Measurements from ENCODE around the gene PALD1. TPM values are rescaled to one million over a fixed set of nuclear protein-coding genes. Genes with fewer than 3 reads are reported as not detected.

Gene PALD1
- total RNA-seq, 2 experiments from 2014 or later, result 0.26 to 0.41 TPM

GRCh38 chr10:70462349-70462984 is 16.1 kb upstream of the PALD1 start:
- ATAC-seq (no peak), DNase-seq (no peak)
- CTCF ChIA-PET, result interaction anchor here (0.7 to 3.2 kb wide), 14 partner anchors 8 to 97 kb away, joined by 3 to 20 read pairs (median 8); partner anchors contain the start of gene EIF4EBP2
- Mint-ChIP-seq H3K4me3 (no peak overlapping the region), H3K36me3 (no peaks in the 10 kb centered on the region), H3K27me3 (peaks cover 52% of the 10 kb centered on the region), H3K4me1 (peaks cover 2% of the 10 kb centered on the region), H3K9me3 (ENCODE audit: low read depth) (no peaks in the 10 kb centered on the region), H3K27ac (no peak overlapping the region)

- Mint-ChIP-seq H3K9me3 (ENCODE audit: low read depth) (no peaks in the 10 kb centered on the region), H3K27me3 (peaks cover 42% of the 10 kb centered on the region), H3K4me1 (peaks cover 2% of the 10 kb centered on the region), H3K36me3 (no peaks in the 10 kb centered on the region), H3K4me3 (no peak overlapping the region), H3K27ac (no peak overlapping the region)
- DNase-seq, result no peak
- no peak for ATAC-seq
- CTCF ChIA-PET, result interaction anchor here (1.2 kb wide), 1 partner anchor 22 kb away, joined by 3 read pairs; no protein-coding TSS in a partner anchor
Observed at GRCh38 chr10:70465278-70465677, 13.3 kb upstream of the PALD1 start.

- Mint-ChIP-seq H3K27me3 (peaks cover 39% of the 10 kb centered on the region), H3K36me3 (no peaks in the 10 kb centered on the region), H3K27ac (no peak overlapping the region), H3K9me3 (ENCODE audit: low read depth) (no peaks in the 10 kb centered on the region), H3K4me1 (peaks cover 2% of the 10 kb centered on the region), H3K4me3 (no peak overlapping the region)
- CTCF ChIA-PET, result interaction anchor here (1.2 kb wide), 1 partner anchor 21 kb away, joined by 3 read pairs; no protein-coding TSS in a partner anchor
- no peak for DNase-seq
- ATAC-seq, result no peak
Observed at GRCh38 chr10:70465832-70466231, 12.7 kb upstream of the PALD1 start.

GRCh38 chr10:70466951-70467350 is 11.6 kb upstream of the PALD1 start:
- peaks cover 38% of the 10 kb centered on the region for H3K27me3 Mint-ChIP-seq
- no peak for ATAC-seq
- no peaks in the 10 kb centered on the region for H3K36me3 Mint-ChIP-seq
- DNase-seq, result no peak
- H3K4me3 Mint-ChIP-seq, result no peak overlapping the region
- peaks cover 2% of the 10 kb centered on the region for H3K4me1 Mint-ChIP-seq
- CTCF ChIA-PET, result interaction anchor here (1.1 kb wide), 1 partner anchor 92 kb away, joined by 4 read pairs; no protein-coding TSS in a partner anchor
- H3K9me3 Mint-ChIP-seq (ENCODE audit: low read depth), result no peaks in the 10 kb centered on the region
- H3K27ac Mint-ChIP-seq, result no peak overlapping the region

GRCh38 chr10:70472799-70473454 is 5.6 kb upstream of the PALD1 start:
- Mint-ChIP-seq H3K4me3 (no peak overlapping the region), H3K36me3 (no peaks in the 10 kb centered on the region), H3K27ac (no peak overlapping the region), H3K9me3 (ENCODE audit: low read depth) (no peaks in the 10 kb centered on the region), H3K4me1 (peaks cover 15% of the 10 kb centered on the region), H3K27me3 (peaks cover 63% of the 10 kb centered on the region)
- DNase-seq (no peak), ATAC-seq (no peak)
- CTCF ChIA-PET, result no interaction called here

- CTCF ChIA-PET, result no interaction called here
- Mint-ChIP-seq H3K27me3 (peaks cover 65% of the 10 kb centered on the region), H3K36me3 (no peaks in the 10 kb centered on the region)
Observed at GRCh38 chr10:70474780-70475179, 3.8 kb upstream of the PALD1 start.

GRCh38 chr10:70475661-70476060 is 2.9 kb upstream of the PALD1 start:
- peaks cover 33% of the 10 kb centered on the region for H3K4me1 Mint-ChIP-seq
- no peaks in the 10 kb centered on the region for H3K9me3 Mint-ChIP-seq (ENCODE audit: low read depth)
- H3K4me3 Mint-ChIP-seq, result no peak overlapping the region
- H3K27me3 Mint-ChIP-seq, result peaks cover 70% of the 10 kb centered on the region
- DNase-seq, result no peak
- CTCF ChIA-PET, result interaction anchor here (3.0 kb wide), 1 partner anchor 14 kb away, joined by 13 read pairs; no protein-coding TSS in a partner anchor
- H3K27ac Mint-ChIP-seq, result no peak overlapping the region
- H3K36me3 Mint-ChIP-seq, result no peaks in the 10 kb centered on the region
- ATAC-seq, result no peak

More at GRCh38 chr10:70474780-70475179, 3.8 kb upstream of the PALD1 start:
- H3K4me3 Mint-ChIP-seq, result no peak overlapping the region
- ATAC-seq, result no peak
- H3K9me3 Mint-ChIP-seq (ENCODE audit: low read depth), result no peaks in the 10 kb centered on the region
- H3K4me1 Mint-ChIP-seq, result peaks cover 26% of the 10 kb centered on the region
- DNase-seq, result no peak
- no peak overlapping the region for H3K27ac Mint-ChIP-seq

- no peaks in the 10 kb centered on the region for H3K9me3 Mint-ChIP-seq (ENCODE audit: low read depth)
- DNase-seq, result no peak
- CTCF ChIA-PET, result interaction anchor here (1.1 to 3.0 kb wide), 3 partner anchors 15 to 254 kb away, joined by 3 to 13 read pairs (median 3); no protein-coding TSS in a partner anchor
Observed at GRCh38 chr10:70476249-70477035, 2.1 kb upstream of the PALD1 start.

GRCh38 chr10:70477661-70478162 is 855 bp upstream of the PALD1 start:
- CTCF ChIA-PET, result interaction anchor here (0.6 to 3.0 kb wide), 5 partner anchors 16 to 255 kb away, joined by 3 to 13 read pairs (median 3); no protein-coding TSS in a partner anchor
- peak overlapping the region; percentile 43 for H3K27ac Mint-ChIP-seq

More at GRCh38 chr10:70476249-70477035, 2.1 kb upstream of the PALD1 start:
- H3K27ac Mint-ChIP-seq, result no peak overlapping the region
- no peak for ATAC-seq
- H3K36me3 Mint-ChIP-seq, result no peaks in the 10 kb centered on the region
- H3K27me3 Mint-ChIP-seq, result peaks cover 69% of the 10 kb centered on the region
- peaks cover 34% of the 10 kb centered on the region for H3K4me1 Mint-ChIP-seq
- no peak overlapping the region for H3K4me3 Mint-ChIP-seq

GRCh38 chr10:70479165-70479581 is 606 bp downstream of the PALD1 start:
- CTCF ChIA-PET, result interaction anchor here (1.1 kb wide), 1 partner anchor 18 kb away, joined by 3 read pairs; no protein-coding TSS in a partner anchor
- no peaks in the 10 kb centered on the region for H3K36me3 Mint-ChIP-seq

More at GRCh38 chr10:70477661-70478162, 855 bp upstream of the PALD1 start:
- DNase-seq, result peak; percentile 80
- peaks cover 72% of the 10 kb centered on the region for H3K27me3 Mint-ChIP-seq
- peak; percentile 77 for ATAC-seq
- H3K36me3 Mint-ChIP-seq, result no peaks in the 10 kb centered on the region
- no peaks in the 10 kb centered on the region for H3K9me3 Mint-ChIP-seq (ENCODE audit: low read depth)
- peaks cover 34% of the 10 kb centered on the region for H3K4me1 Mint-ChIP-seq
- peak overlapping the region; percentile 48 for H3K4me3 Mint-ChIP-seq

GRCh38 chr10:70479626-70480238 is 1.2 kb downstream of the PALD1 start:
- H3K27me3 Mint-ChIP-seq, result peaks cover 57% of the 10 kb centered on the region
- no peak overlapping the region for H3K27ac Mint-ChIP-seq
- no peaks in the 10 kb centered on the region for H3K36me3 Mint-ChIP-seq
- H3K9me3 Mint-ChIP-seq (ENCODE audit: low read depth), result no peaks in the 10 kb centered on the region
- DNase-seq (no peak), ATAC-seq (no peak)
- CTCF ChIA-PET, result no interaction called here
- H3K4me1 Mint-ChIP-seq, result peaks cover 34% of the 10 kb centered on the region
- no peak overlapping the region for H3K4me3 Mint-ChIP-seq

More at GRCh38 chr10:70479165-70479581, 606 bp downstream of the PALD1 start:
- H3K27me3 Mint-ChIP-seq, result peaks cover 62% of the 10 kb centered on the region
- ATAC-seq, result no peak
- no peaks in the 10 kb centered on the region for H3K9me3 Mint-ChIP-seq (ENCODE audit: low read depth)
- no peak for DNase-seq
- no peak overlapping the region for H3K4me3 Mint-ChIP-seq
- H3K27ac Mint-ChIP-seq, result no peak overlapping the region
- H3K4me1 Mint-ChIP-seq, result peaks cover 34% of the 10 kb centered on the region

GRCh38 chr10:70480239-70480861 is 1.8 kb downstream of the PALD1 start:
- H3K4me1 Mint-ChIP-seq, result peaks cover 34% of the 10 kb centered on the region
- H3K4me3 Mint-ChIP-seq, result no peak overlapping the region
- no peak overlapping the region for H3K27ac Mint-ChIP-seq
- no peaks in the 10 kb centered on the region for H3K36me3 Mint-ChIP-seq
- ATAC-seq, result peak; percentile 41
- DNase-seq, result peak; percentile 57
- no peaks in the 10 kb centered on the region for H3K9me3 Mint-ChIP-seq (ENCODE audit: low read depth)
- H3K27me3 Mint-ChIP-seq, result peaks cover 54% of the 10 kb centered on the region
- CTCF ChIA-PET, result no interaction called here

Measured in activated CD8-positive, alpha-beta memory T cell treated with anti-CD3 and anti-CD28 coated beads, Interleukin-2, amount 10 ng/mL, durations not matched to agents 7 days and 5 days (primary cell).